Frontal cortex (tissue), 4 donors: ENCODE data around the gene NR5A2. TPM values are rescaled to one million over a fixed set of nuclear protein-coding genes. Genes with fewer than 3 reads are reported as not detected.

Experiments used
- DNase-seq, 2 donors: peaks; one replicate each; pipeline ENCODE4 v3.0.0; 2012; ENCODE audit warnings: low spot score in 2 of 2
- FAIRE-seq: peaks from 2 replicates; lab custom pipeline; 2012; peaks lifted over from hg19 to GRCh38; lab: Jason Lieb, UNC
- total RNA-seq: library from RNA; depleted of rRNA; stranded (reverse); fragments of >200 nt; gene quantifications from one replicate; pipeline ENCODE4 v1.2.3, GENCODE V29; 2014
- donor health status: control.
- donor health status: control.
- donor health status: control.

Gene NR5A2
- total RNA-seq, 1 donor from 2014 or later, result under 0.01 TPM

GRCh38 chr1:200035397-200035955 is 8.0 kb downstream of the NR5A2 start:
- DNase-seq, result no peak
- FAIRE-seq, result no peak

GRCh38 chr1:200035956-200036618 is 8.6 kb downstream of the NR5A2 start:
- DNase-seq (no peak), FAIRE-seq (no peak)

- DNase-seq (no peak), FAIRE-seq (no peak)
Observed at GRCh38 chr1:200036619-200037270, 9.2 kb downstream of the NR5A2 start.

- no peak for FAIRE-seq
Observed at GRCh38 chr1:200037501-200037900, 10.0 kb downstream of the NR5A2 start.

GRCh38 chr1:200037904-200038303 is 10.4 kb downstream of the NR5A2 start:
- FAIRE-seq (no peak), DNase-seq (no peak)

More at GRCh38 chr1:200037501-200037900, 10.0 kb downstream of the NR5A2 start:
- DNase-seq, result no peak

GRCh38 chr1:200038325-200038980 is 10.9 kb downstream of the NR5A2 start:
- no peak for DNase-seq
- no peak for FAIRE-seq

- FAIRE-seq (no peak), DNase-seq (no peak)
Observed at GRCh38 chr1:200038981-200039848, 11.7 kb downstream of the NR5A2 start.

- no peak for FAIRE-seq
Observed at GRCh38 chr1:200039849-200040474, 12.5 kb downstream of the NR5A2 start.

GRCh38 chr1:200040481-200041138 is 13.1 kb downstream of the NR5A2 start:
- FAIRE-seq, result no peak
- no peak for DNase-seq

More at GRCh38 chr1:200039849-200040474, 12.5 kb downstream of the NR5A2 start:
- no peak for DNase-seq

- DNase-seq, result no peak
- no peak for FAIRE-seq
Observed at GRCh38 chr1:200041337-200042118, 14.0 kb downstream of the NR5A2 start.

GRCh38 chr1:200042119-200042551 is 14.6 kb downstream of the NR5A2 start:
- no peak for DNase-seq
- FAIRE-seq, result no peak

- FAIRE-seq, result no peak
Observed at GRCh38 chr1:200042552-200043335, 15.2 kb downstream of the NR5A2 start.

GRCh38 chr1:200043336-200043668 is 15.8 kb downstream of the NR5A2 start:
- DNase-seq (no peak), FAIRE-seq (no peak)

More at GRCh38 chr1:200042552-200043335, 15.2 kb downstream of the NR5A2 start:
- no peak for DNase-seq

- FAIRE-seq (no peak), DNase-seq (no peak)
Observed at GRCh38 chr1:200046115-200046514, 18.6 kb downstream of the NR5A2 start.

GRCh38 chr1:200048244-200048643 is 20.7 kb downstream of the NR5A2 start:
- no peak for FAIRE-seq

GRCh38 chr1:200049810-200050209 is 22.3 kb downstream of the NR5A2 start:
- FAIRE-seq (no peak), DNase-seq (no peak)

More at GRCh38 chr1:200048244-200048643, 20.7 kb downstream of the NR5A2 start:
- DNase-seq, result no peak

- FAIRE-seq (no peak), DNase-seq (no peak)
Observed at GRCh38 chr1:200051620-200052019, 24.1 kb downstream of the NR5A2 start.
